HepG2 (cell line): ENCODE measurements around the gene SRSF3. TPM values are rescaled to one million over a fixed set of nuclear protein-coding genes. Genes with fewer than 3 reads are reported as not detected.
A peak's percentile ranks its signal among the peaks of the same experiment; 100 is the strongest.

Experiments
- HNRNPK ChIP-seq: fragments of 200-400 bp; formaldehyde crosslinking; IDR thresholded peaks from 2 replicates; pipeline ENCODE4 v1.6.1; 2018; ENCODE audit warnings: low read length, low read depth, moderate library complexity, mild to moderate bottlenecking; ENCODE audit not compliant: poor library complexity, severe bottlenecking
- KLF13 ChIP-seq: sonication (generic); formaldehyde crosslinking; IDR thresholded peaks from 2 replicates; pipeline ENCODE4 v1.4.0; 2020; ENCODE audit warnings: mild to moderate bottlenecking, missing genetic modification reagents
- NCOA1 ChIP-seq: sonication (generic); formaldehyde crosslinking; IDR thresholded peaks from 2 replicates; pipeline ENCODE4 v1.9.0; 2021; ENCODE audit warnings: missing genetic modification reagents
- ZFYVE20 ChIP-seq: sonication (generic); formaldehyde crosslinking; IDR thresholded peaks from 2 replicates; pipeline ENCODE4 v1.8.0; 2023; ENCODE audit warnings: low read depth, mild to moderate bottlenecking, moderate library complexity, missing genetic modification reagents, borderline replicate concordance
- ZNF766 ChIP-seq: sonication (generic); formaldehyde crosslinking; IDR thresholded peaks from 2 replicates; pipeline ENCODE4 v1.5.0; 2020; ENCODE audit warnings: missing genetic modification reagents, borderline replicate concordance
- polyA plus RNA-seq, 8 experiments: library from polyadenylated mRNA; depleted of rRNA in 3 of 8; stranded (reverse) in 7 of 8; unstranded in 1 of 8; fragments of >200 nt; fragmentation: Illumina TruSeq in 4 of 8; extraction: Trizol in 4 of 8; gene quantifications; 2 replicates each; pipeline versions ENCODE4 v1.2.1 to v1.2.3, GENCODE V29; 2011 to 2016; ENCODE audit warnings: low read depth in 4 of 8, missing spikeins in 1 of 8, mixed read lengths in 1 of 8; ENCODE audit not compliant: insufficient read depth in 1 of 8
- total RNA-seq, 5 experiments: library from RNA; depleted of rRNA; stranded (reverse); fragments of >200 nt; fragmentation: Illumina TruSeq; extraction: Trizol; gene quantifications; 2 replicates each; pipeline ENCODE4 v1.2.3, GENCODE V29; 2016; ENCODE audit warnings: low read depth in 1 of 5
- TF ChIP-seq, protein P1 (sequence below): sonication (generic); formaldehyde crosslinking; IDR thresholded peaks from 2 replicates; pipeline ENCODE4 v1.4.0; 2020; ENCODE audit warnings: missing genetic modification reagents
- TF ChIP-seq, protein P2 (sequence below): sonication (generic); formaldehyde crosslinking; IDR thresholded peaks from 2 replicates; pipeline ENCODE4 v1.8.1; 2023; ENCODE audit warnings: mild to moderate bottlenecking, inconsistent platforms, moderate library complexity, missing genetic modification reagents, borderline replicate concordance
- TF ChIP-seq, protein P3 (sequence below): sonication (generic); formaldehyde crosslinking; IDR thresholded peaks from 2 replicates; pipeline ENCODE4 v1.4.0; 2020; ENCODE audit warnings: missing genetic modification reagents
- TF ChIP-seq, protein P4 (sequence below): sonication (generic); formaldehyde crosslinking; IDR thresholded peaks from 2 replicates; pipeline ENCODE4 v1.5.0; 2020; ENCODE audit warnings: mild to moderate bottlenecking, missing genetic modification reagents
- TF ChIP-seq, protein P5 (sequence below), 2 experiments: sonication (generic) in 1 of 2; formaldehyde crosslinking in 1 of 2; IDR thresholded peaks; 2 replicates each; pipeline versions ENCODE4 v1.5.1 to v1.6.1; 2011 to 2020; ENCODE audit warnings: borderline replicate concordance in 1 of 2, low read depth in 1 of 2, low read length in 1 of 2, mild to moderate bottlenecking in 1 of 2, missing genetic modification reagents in 1 of 2, moderate library complexity in 1 of 2

Gene SRSF3
- total and polyA plus RNA-seq, 2 of the 13 experiments (the other 11 are each of a cell fraction or from before 2014, with no cell fraction given) = 206 to 684 TPM

DNA sequence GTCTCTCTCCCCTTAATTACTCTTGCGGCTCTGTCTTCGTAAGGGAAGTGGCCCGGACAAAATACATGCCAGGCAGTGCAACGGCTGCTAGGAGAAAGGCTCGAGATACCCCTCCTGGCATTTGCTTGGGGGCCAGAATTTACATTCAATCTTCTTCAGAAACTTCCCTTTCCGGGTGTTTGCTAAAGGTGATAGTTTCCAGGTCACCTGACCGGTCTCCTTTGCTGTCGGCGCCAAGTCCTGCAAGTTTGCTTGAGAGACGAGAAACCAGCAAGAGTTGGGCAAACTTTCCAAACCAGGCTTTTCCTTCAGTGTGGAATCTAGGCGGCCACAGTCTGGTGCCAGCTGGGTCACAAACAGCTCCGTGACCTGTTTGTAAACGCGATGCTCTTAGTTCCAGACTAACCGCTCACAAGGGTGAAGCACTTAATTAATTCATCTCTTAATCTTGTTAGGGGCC lies 563 bp upstream of the SRSF3 start (continued):
- TF ChIP-seq, protein P1, sequence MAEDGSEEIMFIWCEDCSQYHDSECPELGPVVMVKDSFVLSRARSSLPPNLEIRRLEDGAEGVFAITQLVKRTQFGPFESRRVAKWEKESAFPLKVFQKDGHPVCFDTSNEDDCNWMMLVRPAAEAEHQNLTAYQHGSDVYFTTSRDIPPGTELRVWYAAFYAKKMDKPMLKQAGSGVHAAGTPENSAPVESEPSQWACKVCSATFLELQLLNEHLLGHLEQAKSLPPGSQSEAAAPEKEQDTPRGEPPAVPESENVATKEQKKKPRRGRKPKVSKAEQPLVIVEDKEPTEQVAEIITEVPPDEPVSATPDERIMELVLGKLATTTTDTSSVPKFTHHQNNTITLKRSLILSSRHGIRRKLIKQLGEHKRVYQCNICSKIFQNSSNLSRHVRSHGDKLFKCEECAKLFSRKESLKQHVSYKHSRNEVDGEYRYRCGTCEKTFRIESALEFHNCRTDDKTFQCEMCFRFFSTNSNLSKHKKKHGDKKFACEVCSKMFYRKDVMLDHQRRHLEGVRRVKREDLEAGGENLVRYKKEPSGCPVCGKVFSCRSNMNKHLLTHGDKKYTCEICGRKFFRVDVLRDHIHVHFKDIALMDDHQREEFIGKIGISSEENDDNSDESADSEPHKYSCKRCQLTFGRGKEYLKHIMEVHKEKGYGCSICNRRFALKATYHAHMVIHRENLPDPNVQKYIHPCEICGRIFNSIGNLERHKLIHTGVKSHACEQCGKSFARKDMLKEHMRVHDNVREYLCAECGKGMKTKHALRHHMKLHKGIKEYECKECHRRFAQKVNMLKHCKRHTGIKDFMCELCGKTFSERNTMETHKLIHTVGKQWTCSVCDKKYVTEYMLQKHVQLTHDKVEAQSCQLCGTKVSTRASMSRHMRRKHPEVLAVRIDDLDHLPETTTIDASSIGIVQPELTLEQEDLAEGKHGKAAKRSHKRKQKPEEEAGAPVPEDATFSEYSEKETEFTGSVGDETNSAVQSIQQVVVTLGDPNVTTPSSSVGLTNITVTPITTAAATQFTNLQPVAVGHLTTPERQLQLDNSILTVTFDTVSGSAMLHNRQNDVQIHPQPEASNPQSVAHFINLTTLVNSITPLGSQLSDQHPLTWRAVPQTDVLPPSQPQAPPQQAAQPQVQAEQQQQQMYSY (CRISPR knock-in tag) = 0 out of 2 replicates have a peak, but pooled peaks have one; percentile 20
- no peak for TF ChIP-seq KLF13 (CRISPR knock-in tag)
- TF ChIP-seq, protein P2, sequence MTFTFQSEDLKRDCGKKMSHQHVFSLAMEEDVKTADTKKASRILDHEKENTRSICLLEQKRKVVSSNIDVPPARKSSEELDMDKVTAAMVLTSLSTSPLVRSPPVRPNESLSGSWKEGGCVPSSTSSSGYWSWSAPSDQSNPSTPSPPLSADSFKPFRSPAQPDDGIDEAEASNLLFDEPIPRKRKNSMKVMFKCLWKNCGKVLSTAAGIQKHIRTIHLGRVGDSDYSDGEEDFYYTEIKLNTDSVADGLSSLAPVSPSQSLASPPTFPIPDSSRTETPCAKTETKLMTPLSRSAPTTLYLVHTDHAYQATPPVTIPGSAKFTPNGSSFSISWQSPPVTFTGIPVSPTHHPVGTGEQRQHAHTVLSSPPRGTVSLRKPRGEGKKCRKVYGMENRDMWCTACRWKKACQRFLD (CRISPR knock-in tag) = peak; percentile 53; the same call in 1 of the 2 replicates
- TF ChIP-seq, protein P3, sequence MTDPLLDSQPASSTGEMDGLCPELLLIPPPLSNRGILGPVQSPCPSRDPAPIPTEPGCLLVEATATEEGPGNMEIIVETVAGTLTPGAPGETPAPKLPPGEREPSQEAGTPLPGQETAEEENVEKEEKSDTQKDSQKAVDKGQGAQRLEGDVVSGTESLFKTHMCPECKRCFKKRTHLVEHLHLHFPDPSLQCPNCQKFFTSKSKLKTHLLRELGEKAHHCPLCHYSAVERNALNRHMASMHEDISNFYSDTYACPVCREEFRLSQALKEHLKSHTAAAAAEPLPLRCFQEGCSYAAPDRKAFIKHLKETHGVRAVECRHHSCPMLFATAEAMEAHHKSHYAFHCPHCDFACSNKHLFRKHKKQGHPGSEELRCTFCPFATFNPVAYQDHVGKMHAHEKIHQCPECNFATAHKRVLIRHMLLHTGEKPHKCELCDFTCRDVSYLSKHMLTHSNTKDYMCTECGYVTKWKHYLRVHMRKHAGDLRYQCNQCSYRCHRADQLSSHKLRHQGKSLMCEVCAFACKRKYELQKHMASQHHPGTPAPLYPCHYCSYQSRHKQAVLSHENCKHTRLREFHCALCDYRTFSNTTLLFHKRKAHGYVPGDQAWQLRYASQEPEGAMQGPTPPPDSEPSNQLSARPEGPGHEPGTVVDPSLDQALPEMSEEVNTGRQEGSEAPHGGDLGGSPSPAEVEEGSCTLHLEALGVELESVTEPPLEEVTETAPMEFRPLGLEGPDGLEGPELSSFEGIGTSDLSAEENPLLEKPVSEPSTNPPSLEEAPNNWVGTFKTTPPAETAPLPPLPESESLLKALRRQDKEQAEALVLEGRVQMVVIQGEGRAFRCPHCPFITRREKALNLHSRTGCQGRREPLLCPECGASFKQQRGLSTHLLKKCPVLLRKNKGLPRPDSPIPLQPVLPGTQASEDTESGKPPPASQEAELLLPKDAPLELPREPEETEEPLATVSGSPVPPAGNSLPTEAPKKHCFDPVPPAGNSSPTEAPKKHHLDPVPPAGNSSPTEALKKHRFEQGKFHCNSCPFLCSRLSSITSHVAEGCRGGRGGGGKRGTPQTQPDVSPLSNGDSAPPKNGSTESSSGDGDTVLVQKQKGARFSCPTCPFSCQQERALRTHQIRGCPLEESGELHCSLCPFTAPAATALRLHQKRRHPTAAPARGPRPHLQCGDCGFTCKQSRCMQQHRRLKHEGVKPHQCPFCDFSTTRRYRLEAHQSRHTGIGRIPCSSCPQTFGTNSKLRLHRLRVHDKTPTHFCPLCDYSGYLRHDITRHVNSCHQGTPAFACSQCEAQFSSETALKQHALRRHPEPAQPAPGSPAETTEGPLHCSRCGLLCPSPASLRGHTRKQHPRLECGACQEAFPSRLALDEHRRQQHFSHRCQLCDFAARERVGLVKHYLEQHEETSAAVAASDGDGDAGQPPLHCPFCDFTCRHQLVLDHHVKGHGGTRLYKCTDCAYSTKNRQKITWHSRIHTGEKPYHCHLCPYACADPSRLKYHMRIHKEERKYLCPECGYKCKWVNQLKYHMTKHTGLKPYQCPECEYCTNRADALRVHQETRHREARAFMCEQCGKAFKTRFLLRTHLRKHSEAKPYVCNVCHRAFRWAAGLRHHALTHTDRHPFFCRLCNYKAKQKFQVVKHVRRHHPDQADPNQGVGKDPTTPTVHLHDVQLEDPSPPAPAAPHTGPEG (CRISPR knock-in tag) = no peak; the same call in 1 of the 2 replicates
- peak; percentile 74 for TF ChIP-seq ZNF766 (CRISPR knock-in tag)
- TF ChIP-seq HNRNPK = no peak
- TF ChIP-seq, protein P4, sequence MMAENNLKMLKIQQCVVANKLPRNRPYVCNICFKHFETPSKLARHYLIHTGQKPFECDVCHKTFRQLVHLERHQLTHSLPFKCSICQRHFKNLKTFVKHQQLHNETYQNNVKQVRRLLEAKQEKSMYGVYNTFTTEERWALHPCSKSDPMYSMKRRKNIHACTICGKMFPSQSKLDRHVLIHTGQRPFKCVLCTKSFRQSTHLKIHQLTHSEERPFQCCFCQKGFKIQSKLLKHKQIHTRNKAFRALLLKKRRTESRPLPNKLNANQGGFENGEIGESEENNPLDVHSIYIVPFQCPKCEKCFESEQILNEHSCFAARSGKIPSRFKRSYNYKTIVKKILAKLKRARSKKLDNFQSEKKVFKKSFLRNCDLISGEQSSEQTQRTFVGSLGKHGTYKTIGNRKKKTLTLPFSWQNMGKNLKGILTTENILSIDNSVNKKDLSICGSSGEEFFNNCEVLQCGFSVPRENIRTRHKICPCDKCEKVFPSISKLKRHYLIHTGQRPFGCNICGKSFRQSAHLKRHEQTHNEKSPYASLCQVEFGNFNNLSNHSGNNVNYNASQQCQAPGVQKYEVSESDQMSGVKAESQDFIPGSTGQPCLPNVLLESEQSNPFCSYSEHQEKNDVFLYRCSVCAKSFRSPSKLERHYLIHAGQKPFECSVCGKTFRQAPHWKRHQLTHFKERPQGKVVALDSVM = no peak; the same call in 1 of the 2 replicates
- peak; percentile 78 for TF ChIP-seq NCOA1 (CRISPR knock-in tag)
- TF ChIP-seq ZFYVE20 (CRISPR knock-in tag) = no peak
- TF ChIP-seq, protein P5, sequence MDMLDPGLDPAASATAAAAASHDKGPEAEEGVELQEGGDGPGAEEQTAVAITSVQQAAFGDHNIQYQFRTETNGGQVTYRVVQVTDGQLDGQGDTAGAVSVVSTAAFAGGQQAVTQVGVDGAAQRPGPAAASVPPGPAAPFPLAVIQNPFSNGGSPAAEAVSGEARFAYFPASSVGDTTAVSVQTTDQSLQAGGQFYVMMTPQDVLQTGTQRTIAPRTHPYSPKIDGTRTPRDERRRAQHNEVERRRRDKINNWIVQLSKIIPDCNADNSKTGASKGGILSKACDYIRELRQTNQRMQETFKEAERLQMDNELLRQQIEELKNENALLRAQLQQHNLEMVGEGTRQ (IDR thresholded peaks at IDR 0.05; ENCODE audit: low read depth, low read length) = peak; percentile 56
- TF ChIP-seq, protein P5 (CRISPR knock-in tag; IDR thresholded peaks at IDR 0.05; ENCODE audit: borderline replicate concordance) = no peak
